ENCODE data around the gene BAHD1. TPM values are rescaled to one million over a fixed set of nuclear protein-coding genes. Genes with fewer than 3 reads are reported as not detected.
"Not testable (repeated sequence)": the region's sequence is repeated elsewhere in the genome, so short reads cannot be mapped to it uniquely, and the experiment has no call there.

BAHD1 gene
- total and polyA plus RNA-seq, 5 donors from 2014 or later: 1.3 to 32.9 (median 1.6) TPM

GRCh38 chr15:40451527-40452158 lies 10.9 kb downstream of the BAHD1 start:
- Mint-ChIP-seq H3K9me3 (no peaks in the 10 kb centered on the region), H3K27me3 (no peaks in the 10 kb centered on the region), H3K4me1 (peaks cover 13 to 89% (median 65%) of the 10 kb centered on the region in 4 donors), H3K4me3 (peak overlapping the region; percentile 61 to 81 (median 78)), H3K36me3 (no peaks in the 10 kb centered on the region), H3K27ac (peak overlapping the region; percentile 89 to 92 (median 92))
- H3K4me3 ChIP-seq (ENCODE audit: low read depth, low read length): peak overlapping the region; percentile 47
- no peak for DNase-seq
- ATAC-seq (ENCODE audit: low read depth in 2 of 2): no peak
- H3K36me3 ChIP-seq (ENCODE audit: control insufficient read depth, insufficient read depth, low read length): no peaks in the 10 kb centered on the region
- H3K27me3 ChIP-seq (ENCODE audit: control insufficient read depth, insufficient read depth, low read length): no peaks in the 10 kb centered on the region
- peak overlapping the region; percentile 38 for H3K27ac ChIP-seq (ENCODE audit: insufficient read depth, low read length, poor library complexity, severe bottlenecking)
- no peaks in the 10 kb centered on the region for H3K9me3 ChIP-seq (ENCODE audit: control insufficient read depth in 2 of 2, low read length in 2 of 2)
- H3K4me1 ChIP-seq (ENCODE audit: control insufficient read depth, insufficient read depth, low read length, poor library complexity, severe bottlenecking): peaks cover 63% of the 10 kb centered on the region

GRCh38 chr15:40452296-40453090 lies 11.7 kb downstream of the BAHD1 start:
- no peaks in the 10 kb centered on the region for H3K27me3 ChIP-seq (ENCODE audit: control insufficient read depth, insufficient read depth, low read length)
- H3K9me3 ChIP-seq (ENCODE audit: control insufficient read depth in 2 of 2, low read length in 2 of 2): no peaks in the 10 kb centered on the region
- Mint-ChIP-seq H3K4me1 (peaks cover 13 to 92% (median 69%) of the 10 kb centered on the region in 4 donors), H3K36me3 (no peaks in the 10 kb centered on the region), H3K27me3 (no peaks in the 10 kb centered on the region), H3K9me3 (no peaks in the 10 kb centered on the region), H3K4me3 (peak overlapping the region; percentile 77 to 81 (median 78)), H3K27ac (peak overlapping the region; percentile 89 to 92 (median 92))
- peak overlapping the region; percentile 47 for H3K4me3 ChIP-seq (ENCODE audit: low read depth, low read length)
- no peaks in the 10 kb centered on the region for H3K36me3 ChIP-seq (ENCODE audit: control insufficient read depth, insufficient read depth, low read length)
- DNase-seq (peak in 1 of 3 donors; percentile 51), ATAC-seq (ENCODE audit: low read depth in 2 of 2) (peak; percentile 39 to 44)
- H3K27ac ChIP-seq (ENCODE audit: insufficient read depth, low read length, poor library complexity, severe bottlenecking): peak overlapping the region; percentile 33
- peaks cover 66% of the 10 kb centered on the region for H3K4me1 ChIP-seq (ENCODE audit: control insufficient read depth, insufficient read depth, low read length, poor library complexity, severe bottlenecking)

DNA sequence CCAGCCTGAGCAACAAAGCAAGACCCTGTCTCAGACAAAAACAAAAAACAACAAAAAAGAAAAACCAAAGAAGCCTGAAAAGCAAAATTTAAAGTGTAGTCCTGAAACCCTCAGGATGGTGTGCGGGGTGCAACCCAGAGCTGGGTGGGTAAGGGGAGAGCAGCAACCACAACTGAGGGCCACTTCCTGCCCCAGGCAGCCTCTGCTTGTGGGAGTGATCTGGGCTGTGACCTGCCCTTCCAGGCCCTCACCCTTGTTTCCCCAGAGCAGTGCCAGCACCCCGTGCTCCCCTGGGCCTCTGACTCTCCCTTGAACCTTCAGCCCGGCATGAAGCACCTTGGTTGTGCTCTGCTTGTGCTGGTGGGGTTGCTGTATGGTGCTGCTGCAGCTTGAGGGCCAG lies 13.2 kb downstream of the BAHD1 start:
- H3K4me3 Mint-ChIP-seq: peak overlapping the region; percentile 17 to 81 (median 78)
- H3K27ac Mint-ChIP-seq: peak overlapping the region; percentile 72 to 92 (median 90)
- Histone ChIP-seq H3K4me3 (ENCODE audit: low read depth, low read length) (peak overlapping the region; percentile 55), H3K4me1 (ENCODE audit: control insufficient read depth, insufficient read depth, low read length, poor library complexity, severe bottlenecking) (peaks cover 66% of the 10 kb centered on the region), H3K27ac (ENCODE audit: insufficient read depth, low read length, poor library complexity, severe bottlenecking) (peak overlapping the region; percentile 33)
- not testable (repeated sequence) for H3K36me3 Mint-ChIP-seq; H3K27me3 ChIP-seq (ENCODE audit: control insufficient read depth, insufficient read depth, low read length); H3K9me3 ChIP-seq (ENCODE audit: control insufficient read depth in 2 of 2, low read length in 2 of 2); H3K36me3 ChIP-seq (ENCODE audit: control insufficient read depth, insufficient read depth, low read length); H3K27me3 Mint-ChIP-seq; H3K9me3 Mint-ChIP-seq
- peaks cover 13 to 86% (median 66%) of the 10 kb centered on the region in 4 donors for H3K4me1 Mint-ChIP-seq
- DNase-seq (peak in 2 of 3 donors; percentile 36 to 83), ATAC-seq (ENCODE audit: low read depth in 2 of 2) (peak; percentile 75 to 77)

GRCh38 chr15:40454904-40455391 lies 14.2 kb downstream of the BAHD1 start:
- Histone ChIP-seq H3K4me1 (ENCODE audit: control insufficient read depth, insufficient read depth, low read length, poor library complexity, severe bottlenecking) (peaks cover 63% of the 10 kb centered on the region), H3K27me3 (ENCODE audit: control insufficient read depth, insufficient read depth, low read length) (no peaks in the 10 kb centered on the region), H3K9me3 (ENCODE audit: control insufficient read depth in 2 of 2, low read length in 2 of 2) (no peaks in the 10 kb centered on the region), H3K36me3 (ENCODE audit: control insufficient read depth, insufficient read depth, low read length) (peaks cover 14% of the 10 kb centered on the region), H3K4me3 (ENCODE audit: low read depth, low read length) (no peak overlapping the region), H3K27ac (ENCODE audit: insufficient read depth, low read length, poor library complexity, severe bottlenecking) (no peak overlapping the region)
- H3K27me3 Mint-ChIP-seq: no peaks in the 10 kb centered on the region
- peak overlapping the region in 3 of 4 donors; percentile 44 to 81 (median 80) for H3K4me3 Mint-ChIP-seq
- no peaks in the 10 kb centered on the region for H3K36me3 Mint-ChIP-seq
- H3K27ac Mint-ChIP-seq: peak overlapping the region; percentile 54 to 92 (median 90)
- ATAC-seq (ENCODE audit: low read depth in 2 of 2) (no peak), DNase-seq (no peak)
- H3K4me1 Mint-ChIP-seq: peaks cover 13 to 78% (median 58%) of the 10 kb centered on the region in 4 donors
- no peaks in the 10 kb centered on the region for H3K9me3 Mint-ChIP-seq

DNA sequence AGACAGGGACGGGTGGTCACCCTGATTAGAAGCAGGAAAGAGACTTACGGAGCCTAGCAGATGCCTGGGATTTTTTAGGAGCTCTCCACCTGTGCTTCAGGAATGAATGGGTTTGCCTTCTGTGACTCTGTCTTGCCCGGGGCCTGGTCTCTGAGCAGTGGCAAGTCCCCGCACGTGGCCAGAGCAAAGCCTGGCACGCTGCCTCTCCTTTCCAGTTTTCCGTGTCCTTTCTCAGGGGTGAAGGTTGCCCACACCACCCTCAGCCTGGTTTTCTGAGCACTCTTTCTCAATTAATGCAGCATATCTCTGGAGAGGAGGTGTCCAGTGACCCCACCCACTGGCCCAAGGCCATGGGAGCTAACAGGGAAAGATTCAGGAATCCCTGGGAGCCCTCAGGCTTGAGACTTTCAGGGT lies 15.6 kb downstream of the BAHD1 start:
- no peak for DNase-seq
- Histone ChIP-seq H3K27ac (ENCODE audit: insufficient read depth, low read length, poor library complexity, severe bottlenecking) (no peak overlapping the region), H3K27me3 (ENCODE audit: control insufficient read depth, insufficient read depth, low read length) (no peaks in the 10 kb centered on the region), H3K36me3 (ENCODE audit: control insufficient read depth, insufficient read depth, low read length) (peaks cover 22% of the 10 kb centered on the region), H3K4me3 (ENCODE audit: low read depth, low read length) (no peak overlapping the region), H3K4me1 (ENCODE audit: control insufficient read depth, insufficient read depth, low read length, poor library complexity, severe bottlenecking) (peaks cover 55% of the 10 kb centered on the region), H3K9me3 (ENCODE audit: control insufficient read depth in 2 of 2, low read length in 2 of 2) (no peaks in the 10 kb centered on the region)
- Mint-ChIP-seq H3K4me3 (peak overlapping the region in 3 of 4 donors; percentile 11 to 35 (median 11)), H3K9me3 (no peaks in the 10 kb centered on the region), H3K27me3 (no peaks in the 10 kb centered on the region), H3K36me3 (no peaks in the 10 kb centered on the region), H3K27ac (peak overlapping the region; percentile 38 to 92 (median 83)), H3K4me1 (peaks cover 10 to 67% (median 49%) of the 10 kb centered on the region in 4 donors)
- no peak for ATAC-seq (ENCODE audit: low read depth in 2 of 2)

DNA sequence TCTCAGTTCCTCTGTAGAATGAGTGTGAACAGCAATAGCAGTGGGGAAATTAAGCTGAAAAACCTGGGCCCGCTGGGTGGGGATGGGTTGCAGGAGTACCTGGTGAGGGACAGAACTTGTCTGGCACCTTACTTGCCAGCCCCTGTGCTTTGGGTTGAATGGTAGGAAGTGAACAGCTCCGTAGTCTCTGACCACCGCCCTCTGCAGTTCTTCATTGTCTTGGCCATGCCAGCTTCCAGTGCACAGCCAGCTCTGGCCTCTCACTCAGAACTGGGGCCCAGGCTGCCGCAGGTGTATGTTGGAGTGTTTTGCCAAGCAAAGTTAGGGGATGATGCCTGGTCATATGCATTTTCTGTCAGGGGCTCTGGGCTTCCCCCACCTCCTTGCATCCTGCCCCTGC lies 16.0 kb downstream of the BAHD1 start:
- Mint-ChIP-seq H3K9me3 (no peaks in the 10 kb centered on the region), H3K4me1 (peaks cover 8 to 63% (median 45%) of the 10 kb centered on the region in 4 donors), H3K4me3 (peak overlapping the region in 3 of 4 donors; percentile 11 to 35 (median 11)), H3K27ac (peak overlapping the region in 2 of 3 donors; percentile 83 to 92), H3K36me3 (no peaks in the 10 kb centered on the region), H3K27me3 (no peaks in the 10 kb centered on the region)
- H3K9me3 ChIP-seq (ENCODE audit: control insufficient read depth in 2 of 2, low read length in 2 of 2): no peaks in the 10 kb centered on the region
- peaks cover 23% of the 10 kb centered on the region for H3K36me3 ChIP-seq (ENCODE audit: control insufficient read depth, insufficient read depth, low read length)
- no peak overlapping the region for H3K4me3 ChIP-seq (ENCODE audit: low read depth, low read length)
- no peak overlapping the region for H3K27ac ChIP-seq (ENCODE audit: insufficient read depth, low read length, poor library complexity, severe bottlenecking)
- no peak for ATAC-seq (ENCODE audit: low read depth in 2 of 2)
- H3K27me3 ChIP-seq (ENCODE audit: control insufficient read depth, insufficient read depth, low read length): no peaks in the 10 kb centered on the region
- no peak for DNase-seq
- H3K4me1 ChIP-seq (ENCODE audit: control insufficient read depth, insufficient read depth, low read length, poor library complexity, severe bottlenecking): peaks cover 50% of the 10 kb centered on the region

DNA sequence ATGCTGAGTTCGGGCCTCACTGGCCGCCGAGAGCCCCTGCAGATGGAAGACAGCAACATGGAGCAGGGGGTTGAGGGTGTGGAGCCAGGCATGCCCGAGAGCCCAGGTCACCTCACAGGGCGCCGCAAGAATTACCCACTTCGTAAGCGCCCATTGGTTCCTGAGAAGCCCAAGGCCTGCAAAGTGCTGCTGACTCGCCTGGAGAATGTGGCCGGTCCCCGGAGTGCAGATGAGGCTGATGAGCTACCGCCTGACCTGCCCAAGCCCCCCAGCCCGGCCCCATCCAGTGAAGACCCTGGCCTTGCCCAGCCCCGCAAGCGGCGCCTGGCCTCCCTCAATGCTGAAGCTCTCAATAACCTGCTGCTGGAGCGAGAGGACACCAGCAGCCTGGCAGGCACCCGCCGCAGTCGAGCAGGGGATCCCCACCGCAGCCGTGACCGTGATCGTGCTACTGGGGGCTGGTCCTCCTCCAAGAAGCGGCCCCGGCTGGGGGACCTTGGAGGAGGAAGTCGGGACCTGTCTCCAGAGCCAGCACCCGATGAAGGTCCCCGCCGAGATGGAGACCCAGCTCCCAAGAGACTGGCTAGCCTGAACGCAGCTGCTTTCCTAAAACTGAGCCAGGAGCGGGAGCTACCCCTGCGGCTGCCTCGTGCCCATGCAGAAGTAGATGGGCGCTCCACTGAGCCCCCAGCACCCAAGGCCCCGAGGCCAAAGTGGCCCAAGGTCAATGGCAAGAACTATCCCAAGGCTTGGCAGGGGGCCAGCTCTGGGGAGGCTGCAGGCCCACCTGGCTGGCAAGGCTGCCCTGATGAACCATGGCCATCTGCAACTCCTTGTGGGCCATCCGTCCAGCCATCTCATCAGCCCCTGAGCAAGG lies 18.0 kb downstream of the BAHD1 start:
- no peak overlapping the region for H3K27ac Mint-ChIP-seq
- H3K27me3 Mint-ChIP-seq: no peaks in the 10 kb centered on the region
- H3K4me3 Mint-ChIP-seq: no peak overlapping the region
- H3K27me3 ChIP-seq (ENCODE audit: control insufficient read depth, insufficient read depth, low read length): no peaks in the 10 kb centered on the region
- H3K36me3 Mint-ChIP-seq: peaks cover 2% of the 10 kb centered on the region
- H3K4me1 ChIP-seq (ENCODE audit: control insufficient read depth, insufficient read depth, low read length, poor library complexity, severe bottlenecking): peaks cover 30% of the 10 kb centered on the region
- peaks cover 0 to 43% (median 26%) of the 10 kb centered on the region in 4 donors for H3K4me1 Mint-ChIP-seq
- no peaks in the 10 kb centered on the region for H3K9me3 ChIP-seq (ENCODE audit: control insufficient read depth in 2 of 2, low read length in 2 of 2)
- no peak overlapping the region for H3K27ac ChIP-seq (ENCODE audit: insufficient read depth, low read length, poor library complexity, severe bottlenecking)
- ATAC-seq (ENCODE audit: low read depth in 2 of 2) (no peak), DNase-seq (no peak)
- H3K36me3 ChIP-seq (ENCODE audit: control insufficient read depth, insufficient read depth, low read length): peaks cover 38% of the 10 kb centered on the region
- no peaks in the 10 kb centered on the region for H3K9me3 Mint-ChIP-seq
- no peak overlapping the region for H3K4me3 ChIP-seq (ENCODE audit: low read depth, low read length)

All from CD4-positive, CD25-positive, alpha-beta regulatory T cell (primary cell).